Activated CD8-positive, alpha-beta T cell treated with anti-CD3 and anti-CD28 coated beads, Interleukin-2, amount 10 ng/mL, durations not matched to agents 7 days and 5 days (primary cell): ENCODE measurements around the gene ARHGAP22. TPM values are rescaled to one million over a fixed set of nuclear protein-coding genes. Genes with fewer than 3 reads are reported as not detected.

Experiments used
- ATAC-seq: fragments of 150-1000 bp; cut with Tn5 transposase; one replicate; pipeline ENCODE4 v1.10.0; 2021; ENCODE audit warnings: moderate library complexity
- CTCF ChIA-PET: fragments of 350-600 bp; sonication (Branson Sonifier 250); formaldehyde crosslinking; loops from one replicate; lab custom pipeline; 2021; ENCODE audit warnings: antibody characterized with exemption; lab: Charles Lee
- POLR2A ChIA-PET: fragments of 350-600 bp; sonication (Branson Sonifier 250); formaldehyde crosslinking; loops from one replicate; lab custom pipeline; 2021; ENCODE audit warnings: antibody characterized with exemption; lab: Charles Lee
- DNase-seq: peaks from one replicate; pipeline ENCODE4 v3.0.0-alpha.2; 2020
- H3K27ac Mint-ChIP-seq: one replicate; pipeline ENCODE4 v1.8.0; 2021; ENCODE audit warnings: mild to moderate bottlenecking, mixed read lengths
- H3K27me3 Mint-ChIP-seq: one replicate; pipeline ENCODE4 v1.8.0; 2021; ENCODE audit warnings: low read depth, mixed read lengths
- H3K36me3 Mint-ChIP-seq: one replicate; pipeline ENCODE4 v1.8.0; 2021; ENCODE audit warnings: low read depth, mixed read lengths
- H3K4me1 Mint-ChIP-seq: one replicate; pipeline ENCODE4 v1.8.0; 2021; ENCODE audit warnings: low read depth, mixed read lengths
- H3K4me3 Mint-ChIP-seq: one replicate; pipeline ENCODE4 v1.8.0; 2021; ENCODE audit warnings: mild to moderate bottlenecking, mixed read lengths
- H3K9me3 Mint-ChIP-seq: one replicate; pipeline ENCODE4 v1.8.0; 2022; ENCODE audit warnings: mixed read lengths; ENCODE audit not compliant: insufficient read depth
- total RNA-seq, 2 experiments: library from RNA; stranded (reverse); gene quantifications; one replicate each; pipeline ENCODE4 v1.2.3, GENCODE V29; 2021

ARHGAP22 gene
- total RNA-seq, 2 experiments from 2014 or later: not detected

GRCh38 chr10:48503293-48503911, 101.5 kb downstream of the ARHGAP22 start:
- ATAC-seq: no peak
- Mint-ChIP-seq H3K9me3 (no peaks in the 10 kb centered on the region), H3K4me1 (no peaks in the 10 kb centered on the region), H3K27ac (no peak overlapping the region), H3K4me3 (no peak overlapping the region), H3K27me3 (peaks cover 4% of the 10 kb centered on the region), H3K36me3 (no peaks in the 10 kb centered on the region)
- DNase-seq: no peak
- ChIA-PET POLR2A (no interaction called here), CTCF (no interaction called here)

GRCh38 chr10:48502791-48503190, 102.1 kb downstream of the ARHGAP22 start:
- peaks cover 4% of the 10 kb centered on the region for H3K27me3 Mint-ChIP-seq
- ChIA-PET CTCF (no interaction called here), POLR2A (no interaction called here)
- H3K27ac Mint-ChIP-seq: no peak overlapping the region
- no peak overlapping the region for H3K4me3 Mint-ChIP-seq
- H3K36me3 Mint-ChIP-seq: no peaks in the 10 kb centered on the region
- H3K9me3 Mint-ChIP-seq: no peaks in the 10 kb centered on the region
- no peaks in the 10 kb centered on the region for H3K4me1 Mint-ChIP-seq
- ATAC-seq: no peak
- no peak for DNase-seq

- Mint-ChIP-seq H3K4me1 (no peaks in the 10 kb centered on the region), H3K27ac (no peak overlapping the region), H3K27me3 (peaks cover 4% of the 10 kb centered on the region), H3K4me3 (no peak overlapping the region), H3K9me3 (no peaks in the 10 kb centered on the region), H3K36me3 (no peaks in the 10 kb centered on the region)
- ChIA-PET POLR2A (no interaction called here), CTCF (interaction anchor here (1.6 kb wide), 1 partner anchor 138 kb away, joined by 4 read pairs; no protein-coding TSS in a partner anchor)
- ATAC-seq: no peak
- DNase-seq: no peak
These were observed 102.8 kb downstream of the ARHGAP22 start for GRCh38 chr10:48501787-48502771.

- ChIA-PET CTCF (interaction anchor here (1.6 kb wide), 1 partner anchor 137 kb away, joined by 4 read pairs; no protein-coding TSS in a partner anchor), POLR2A (no interaction called here)
- DNase-seq (no peak), ATAC-seq (no peak)
- H3K4me1 Mint-ChIP-seq: no peaks in the 10 kb centered on the region
- H3K27me3 Mint-ChIP-seq: peaks cover 4% of the 10 kb centered on the region
- no peak overlapping the region for H3K4me3 Mint-ChIP-seq
- H3K36me3 Mint-ChIP-seq: no peaks in the 10 kb centered on the region
- no peaks in the 10 kb centered on the region for H3K9me3 Mint-ChIP-seq
- H3K27ac Mint-ChIP-seq: no peak overlapping the region
These were observed 103.6 kb downstream of the ARHGAP22 start for GRCh38 chr10:48501226-48501625.

- H3K27ac Mint-ChIP-seq: no peak overlapping the region
- H3K4me1 Mint-ChIP-seq: no peaks in the 10 kb centered on the region
- H3K36me3 Mint-ChIP-seq: no peaks in the 10 kb centered on the region
- no peak for DNase-seq
- ATAC-seq: no peak
- CTCF ChIA-PET: interaction anchor here (1.2 to 1.6 kb wide), 2 partner anchors 137 to 138 kb away, joined by 3 to 4 read pairs; no protein-coding TSS in a partner anchor
- peaks cover 4% of the 10 kb centered on the region for H3K27me3 Mint-ChIP-seq
- no peaks in the 10 kb centered on the region for H3K9me3 Mint-ChIP-seq
- POLR2A ChIA-PET: no interaction called here
- H3K4me3 Mint-ChIP-seq: no peak overlapping the region
These were observed 104.1 kb downstream of the ARHGAP22 start for GRCh38 chr10:48500771-48501170.

GRCh38 chr10:48498940-48499510, 105.8 kb downstream of the ARHGAP22 start:
- H3K27me3 Mint-ChIP-seq: peaks cover 3% of the 10 kb centered on the region
- POLR2A ChIA-PET: no interaction called here
- no peaks in the 10 kb centered on the region for H3K9me3 Mint-ChIP-seq
- peaks cover 10% of the 10 kb centered on the region for H3K4me1 Mint-ChIP-seq
- no peak for DNase-seq
- H3K4me3 Mint-ChIP-seq: no peak overlapping the region
- CTCF ChIA-PET: no interaction called here
- no peaks in the 10 kb centered on the region for H3K36me3 Mint-ChIP-seq
- H3K27ac Mint-ChIP-seq: no peak overlapping the region
- no peak for ATAC-seq

- POLR2A ChIA-PET: no interaction called here
- CTCF ChIA-PET: no interaction called here
These were observed 106.8 kb downstream of the ARHGAP22 start for GRCh38 chr10:48497780-48498770.

GRCh38 chr10:48496831-48497779, 107.8 kb downstream of the ARHGAP22 start:
- ATAC-seq (no peak), DNase-seq (no peak)
- Mint-ChIP-seq H3K9me3 (no peaks in the 10 kb centered on the region), H3K4me3 (no peak overlapping the region), H3K27ac (no peak overlapping the region), H3K36me3 (no peaks in the 10 kb centered on the region), H3K4me1 (peaks cover 14% of the 10 kb centered on the region), H3K27me3 (peaks cover 3% of the 10 kb centered on the region)
- ChIA-PET POLR2A (no interaction called here), CTCF (no interaction called here)

More at GRCh38 chr10:48497780-48498770, 106.8 kb downstream of the ARHGAP22 start:
- H3K36me3 Mint-ChIP-seq: no peaks in the 10 kb centered on the region
- H3K27me3 Mint-ChIP-seq: peaks cover 3% of the 10 kb centered on the region
- ATAC-seq (no peak), DNase-seq (peak; percentile 5)
- H3K4me3 Mint-ChIP-seq: no peak overlapping the region
- no peak overlapping the region for H3K27ac Mint-ChIP-seq
- no peaks in the 10 kb centered on the region for H3K9me3 Mint-ChIP-seq
- H3K4me1 Mint-ChIP-seq: peaks cover 14% of the 10 kb centered on the region

GRCh38 chr10:48496105-48496830, 108.6 kb downstream of the ARHGAP22 start:
- no peaks in the 10 kb centered on the region for H3K36me3 Mint-ChIP-seq
- peaks cover 3% of the 10 kb centered on the region for H3K27me3 Mint-ChIP-seq
- DNase-seq (no peak), ATAC-seq (no peak)
- H3K4me3 Mint-ChIP-seq: no peak overlapping the region
- H3K9me3 Mint-ChIP-seq: no peaks in the 10 kb centered on the region
- H3K4me1 Mint-ChIP-seq: peaks cover 14% of the 10 kb centered on the region
- ChIA-PET POLR2A (no interaction called here), CTCF (no interaction called here)
- H3K27ac Mint-ChIP-seq: no peak overlapping the region
